T-helper 1 cell treated with Interleukin-12 subunit alpha and Interleukin-12 subunit beta and Interleukin-4 antibody, amounts not matched to agents 30 μg/mL and 1 μg/mL, for 36 hours (primary cell): Measurements from ENCODE around the gene IGFL4.
"Not testable (repeated sequence)": the region's sequence is repeated elsewhere in the genome, so short reads cannot be mapped to it uniquely, and the experiment has no call there.

Experiments used
- H3K27ac Mint-ChIP-seq: one replicate; pipeline ENCODE4 v1.8.0; 2021; ENCODE audit warnings: mild to moderate bottlenecking, mixed read lengths
- H3K27me3 Mint-ChIP-seq: one replicate; pipeline ENCODE4 v1.8.0; 2021; ENCODE audit warnings: low read depth, mixed read lengths
- H3K36me3 Mint-ChIP-seq: one replicate; pipeline ENCODE4 v1.8.0; 2021; ENCODE audit warnings: low read depth, mixed read lengths
- H3K4me1 Mint-ChIP-seq: one replicate; pipeline ENCODE4 v1.8.0; 2021; ENCODE audit warnings: low read depth, mixed read lengths
- H3K4me3 Mint-ChIP-seq: one replicate; pipeline ENCODE4 v1.8.0; 2021; ENCODE audit warnings: mild to moderate bottlenecking, moderate library complexity, mixed read lengths
- H3K9me3 Mint-ChIP-seq: one replicate; pipeline ENCODE4 v1.8.0; 2021; ENCODE audit warnings: mixed read lengths

Gene IGFL4

GRCh38 chr19:46040952-46041500 is at the start of gene IGFL4:
IGFL4 (minus strand) TSS chr19:46041002; CDS start chr19:46040962, 40 bp downstream.
- H3K27ac Mint-ChIP-seq = no peak within 1 kb of the TSS
- H3K9me3 Mint-ChIP-seq = peaks cover 5% of the 10 kb centered on the region
- no peaks in the 10 kb centered on the region for H3K36me3 Mint-ChIP-seq
- H3K27me3 Mint-ChIP-seq = peaks cover 18% of the 10 kb centered on the region
- H3K4me3 Mint-ChIP-seq = no peak within 1 kb of the TSS
- no peaks in the 10 kb centered on the region for H3K4me1 Mint-ChIP-seq

DNA sequence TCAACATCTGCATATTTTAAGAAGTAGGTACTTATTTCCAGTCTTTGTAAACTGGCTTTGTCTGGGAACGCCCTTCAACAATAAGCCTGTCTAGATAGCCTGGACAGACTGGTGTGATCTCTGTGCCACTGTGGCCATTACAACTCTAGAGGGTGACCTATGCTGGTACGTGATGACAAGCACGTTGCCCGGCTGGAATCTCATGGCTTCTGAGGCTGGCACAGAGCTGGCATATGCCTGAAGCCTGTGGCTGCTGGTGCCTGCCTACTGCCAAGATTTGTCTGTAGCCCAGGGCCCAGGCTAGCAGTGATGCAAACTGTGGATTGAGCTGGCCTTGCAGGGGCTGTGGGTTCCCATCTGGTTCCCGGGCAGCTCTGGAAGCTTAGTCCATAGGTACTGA is 49.6 kb upstream of the IGFL4 start:
- no peak overlapping the region for H3K27ac Mint-ChIP-seq
- no peaks in the 10 kb centered on the region for H3K36me3 Mint-ChIP-seq
- no peaks in the 10 kb centered on the region for H3K4me1 Mint-ChIP-seq
- H3K27me3 Mint-ChIP-seq = peaks cover 28% of the 10 kb centered on the region
- H3K9me3 Mint-ChIP-seq = peaks cover 33% of the 10 kb centered on the region
- no peak overlapping the region for H3K4me3 Mint-ChIP-seq

DNA sequence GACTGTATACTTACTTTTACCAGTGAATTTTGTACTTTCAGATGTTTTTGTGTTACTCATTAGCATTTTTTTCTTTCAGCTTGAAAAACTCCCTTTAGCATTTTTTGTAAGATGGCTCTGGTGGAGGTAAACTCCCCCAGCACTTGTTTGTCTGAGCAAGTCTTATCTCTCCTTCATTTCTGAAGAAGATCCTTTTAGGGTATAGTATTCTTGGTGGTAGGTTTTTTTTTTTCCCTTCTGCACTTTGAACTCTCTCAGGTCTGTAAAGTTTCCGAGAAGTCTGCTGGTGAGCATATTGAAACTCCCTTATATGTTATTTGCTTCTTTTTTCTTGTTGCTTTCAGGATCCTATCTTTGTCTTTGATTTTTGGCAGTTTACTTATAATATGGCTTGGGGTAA is 48.6 kb upstream of the IGFL4 start:
- Mint-ChIP-seq H3K4me3 (no peak overlapping the region), H3K36me3 (no peaks in the 10 kb centered on the region), H3K9me3 (peaks cover 41% of the 10 kb centered on the region), H3K4me1 (no peaks in the 10 kb centered on the region), H3K27ac (no peak overlapping the region), H3K27me3 (peaks cover 28% of the 10 kb centered on the region)

GRCh38 chr19:46088101-46088500 is 47.3 kb upstream of the IGFL4 start:
- H3K4me3 Mint-ChIP-seq = no peak overlapping the region
- peaks cover 24% of the 10 kb centered on the region for H3K27me3 Mint-ChIP-seq
- H3K9me3 Mint-ChIP-seq = peaks cover 44% of the 10 kb centered on the region
- no peak overlapping the region for H3K27ac Mint-ChIP-seq
- H3K36me3 Mint-ChIP-seq = no peaks in the 10 kb centered on the region
- no peaks in the 10 kb centered on the region for H3K4me1 Mint-ChIP-seq

- H3K4me3 Mint-ChIP-seq = no peak overlapping the region
- peaks cover 44% of the 10 kb centered on the region for H3K9me3 Mint-ChIP-seq
- no peaks in the 10 kb centered on the region for H3K4me1 Mint-ChIP-seq
- H3K27ac Mint-ChIP-seq = no peak overlapping the region
- peaks cover 35% of the 10 kb centered on the region for H3K27me3 Mint-ChIP-seq
- H3K36me3 Mint-ChIP-seq = no peaks in the 10 kb centered on the region
Observed at GRCh38 chr19:46085888-46086287, 45.1 kb upstream of the IGFL4 start.

DNA sequence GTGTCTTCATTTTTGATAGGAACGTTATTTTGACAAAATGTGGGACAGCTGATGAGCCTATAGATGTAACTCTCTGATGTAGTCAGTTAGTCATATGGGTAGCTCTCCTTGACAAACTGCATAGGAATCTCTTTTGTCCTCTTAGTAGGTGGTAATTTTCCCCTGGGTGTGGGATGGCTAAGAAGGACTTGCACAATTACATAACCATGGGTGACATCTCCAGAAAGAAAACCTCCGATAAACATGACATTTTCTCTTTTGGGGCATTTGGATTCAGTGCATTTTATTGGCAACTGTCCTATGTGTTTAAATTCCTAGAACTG is 41.9 kb upstream of the IGFL4 start:
- peaks cover 53% of the 10 kb centered on the region for H3K27me3 Mint-ChIP-seq
- no peak overlapping the region for H3K27ac Mint-ChIP-seq
- peaks cover 2% of the 10 kb centered on the region for H3K4me1 Mint-ChIP-seq
- no peaks in the 10 kb centered on the region for H3K36me3 Mint-ChIP-seq
- H3K9me3 Mint-ChIP-seq = peaks cover 34% of the 10 kb centered on the region
- H3K4me3 Mint-ChIP-seq = no peak overlapping the region

GRCh38 chr19:46081928-46082727 is 41.3 kb upstream of the IGFL4 start:
- Mint-ChIP-seq H3K4me1 (peaks cover 2% of the 10 kb centered on the region), H3K27me3 (peaks cover 59% of the 10 kb centered on the region), H3K36me3 (no peaks in the 10 kb centered on the region), H3K27ac (no peak overlapping the region), H3K9me3 (peaks cover 32% of the 10 kb centered on the region), H3K4me3 (no peak overlapping the region)

- no peak overlapping the region for H3K27ac Mint-ChIP-seq
- peaks cover 18% of the 10 kb centered on the region for H3K9me3 Mint-ChIP-seq
- no peaks in the 10 kb centered on the region for H3K36me3 Mint-ChIP-seq
- no peak overlapping the region for H3K4me3 Mint-ChIP-seq
- peaks cover 69% of the 10 kb centered on the region for H3K27me3 Mint-ChIP-seq
- peaks cover 4% of the 10 kb centered on the region for H3K4me1 Mint-ChIP-seq
Observed at GRCh38 chr19:46080561-46080960, 39.8 kb upstream of the IGFL4 start.

DNA sequence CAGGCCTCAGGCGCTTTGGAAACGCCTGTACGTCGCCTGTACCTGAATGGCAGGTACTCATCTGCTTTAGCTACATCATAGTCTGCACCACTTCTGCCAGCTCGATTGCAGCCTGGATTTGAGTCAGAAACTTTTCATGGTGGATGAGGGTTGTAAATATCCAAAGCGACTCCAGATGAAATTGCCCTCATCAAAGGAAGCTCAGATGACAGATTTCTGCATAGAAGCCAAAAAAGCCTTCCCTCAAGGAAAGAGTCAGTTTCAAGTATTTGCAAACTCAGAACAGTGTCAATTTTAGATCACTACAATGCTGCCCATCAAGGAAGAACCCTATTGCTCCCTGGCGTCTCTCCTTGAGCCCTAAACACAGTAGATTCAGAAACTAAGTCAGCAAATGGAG is 38.8 kb upstream of the IGFL4 start:
- peaks cover 11% of the 10 kb centered on the region for H3K9me3 Mint-ChIP-seq
- no peak overlapping the region for H3K4me3 Mint-ChIP-seq
- peaks cover 4% of the 10 kb centered on the region for H3K4me1 Mint-ChIP-seq
- peaks cover 75% of the 10 kb centered on the region for H3K27me3 Mint-ChIP-seq
- H3K36me3 Mint-ChIP-seq = no peaks in the 10 kb centered on the region
- H3K27ac Mint-ChIP-seq = no peak overlapping the region

- not testable (repeated sequence) for H3K4me3 Mint-ChIP-seq, H3K36me3 Mint-ChIP-seq, H3K9me3 Mint-ChIP-seq, H3K27ac Mint-ChIP-seq, H3K4me1 Mint-ChIP-seq
- H3K27me3 Mint-ChIP-seq = peaks cover 72% of the 10 kb centered on the region
Observed at GRCh38 chr19:46078573-46079332, 38.0 kb upstream of the IGFL4 start.

DNA sequence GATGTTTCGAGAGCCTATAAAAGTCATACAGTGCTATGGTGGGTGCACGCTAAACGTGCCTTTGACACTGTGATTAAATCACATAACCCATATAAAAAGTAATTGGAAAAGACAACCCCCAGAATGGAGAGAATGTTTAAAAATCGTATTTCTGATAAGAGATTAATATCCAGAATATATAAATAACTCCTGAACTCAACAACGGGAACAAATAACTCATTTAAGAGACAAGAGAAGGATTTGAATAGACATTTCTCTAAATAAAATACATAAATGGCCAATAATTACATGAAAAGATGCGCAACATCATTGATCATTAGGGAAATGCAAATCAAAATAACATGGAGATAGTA is 37.0 kb upstream of the IGFL4 start:
- no peak overlapping the region for H3K27ac Mint-ChIP-seq
- H3K4me3 Mint-ChIP-seq = no peak overlapping the region

DNA sequence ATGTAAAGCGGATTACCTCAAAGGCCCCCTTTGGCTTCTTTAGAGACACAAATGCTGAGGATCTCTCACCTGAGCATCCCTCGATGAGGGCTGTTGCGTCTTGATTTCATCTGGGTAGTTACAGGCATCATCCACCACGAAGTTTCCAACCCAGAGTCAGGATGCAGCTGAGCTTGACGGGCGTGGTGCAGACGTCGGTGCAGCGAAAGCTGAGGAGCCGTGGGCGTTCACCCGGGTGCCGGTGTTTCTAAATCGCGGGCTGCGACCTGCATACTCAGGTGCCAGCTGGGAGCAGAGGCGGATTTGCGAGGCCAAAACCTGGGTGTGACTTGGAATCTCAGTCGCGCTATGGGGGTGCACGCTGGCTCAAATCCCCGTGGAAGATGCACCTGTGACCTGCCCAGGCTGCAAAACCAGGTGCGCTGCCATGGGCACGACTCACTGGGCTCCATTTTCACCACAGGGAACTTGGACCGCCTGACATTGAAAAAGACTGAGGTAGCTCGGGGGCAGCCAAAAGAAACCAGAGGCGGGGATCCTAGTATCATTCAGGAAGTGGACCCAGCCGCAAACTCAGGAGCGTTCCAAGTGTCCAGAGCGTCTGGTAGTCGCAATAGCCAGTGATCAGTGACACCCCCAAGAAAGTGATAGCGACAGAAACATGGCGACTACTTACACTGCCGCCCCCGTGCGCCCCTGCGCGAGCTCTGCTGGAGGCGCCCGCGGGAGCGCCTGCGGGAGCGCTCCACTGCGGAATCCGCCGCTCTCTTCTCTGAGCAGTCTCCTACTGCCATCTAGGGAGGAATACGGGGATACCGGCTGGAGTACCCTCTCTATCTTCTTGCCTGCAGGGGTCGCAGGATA is 36.4 kb upstream of the IGFL4 start:
- no peaks in the 10 kb centered on the region for H3K36me3 Mint-ChIP-seq
- H3K4me3 Mint-ChIP-seq = no peak overlapping the region
- no peak overlapping the region for H3K27ac Mint-ChIP-seq
- peaks cover 7% of the 10 kb centered on the region for H3K9me3 Mint-ChIP-seq
- H3K27me3 Mint-ChIP-seq = peaks cover 82% of the 10 kb centered on the region
- peaks cover 4% of the 10 kb centered on the region for H3K4me1 Mint-ChIP-seq

More for the DNA sequence above, 37.0 kb upstream of the IGFL4 start:
- H3K4me1 Mint-ChIP-seq = peaks cover 4% of the 10 kb centered on the region
- H3K9me3 Mint-ChIP-seq = peaks cover 7% of the 10 kb centered on the region
- no peaks in the 10 kb centered on the region for H3K36me3 Mint-ChIP-seq
- H3K27me3 Mint-ChIP-seq = peaks cover 80% of the 10 kb centered on the region

GRCh38 chr19:46076031-46076880 is 35.5 kb upstream of the IGFL4 start:
- no peaks in the 10 kb centered on the region for H3K36me3 Mint-ChIP-seq
- H3K9me3 Mint-ChIP-seq = peaks cover 7% of the 10 kb centered on the region
- peaks cover 76% of the 10 kb centered on the region for H3K27me3 Mint-ChIP-seq
- H3K27ac Mint-ChIP-seq = no peak overlapping the region
- H3K4me1 Mint-ChIP-seq = peaks cover 4% of the 10 kb centered on the region
- no peak overlapping the region for H3K4me3 Mint-ChIP-seq
